Activated CD4-positive, alpha-beta T cell treated with anti-CD3 and anti-CD28 coated beads, Interleukin-2, amount 10 ng/mL, durations not matched to agents 24 days and 14 days (primary cell): ENCODE data around the gene LRR1. TPM values are rescaled to one million over a fixed set of nuclear protein-coding genes. Genes with fewer than 3 reads are reported as not detected.

Experiments used
- DNase-seq: peaks from one replicate; pipeline ENCODE4 v3.0.0; 2022
- H3K27ac Mint-ChIP-seq: one replicate; pipeline ENCODE4 v1.8.0; 2022; ENCODE audit warnings: mild to moderate bottlenecking, mixed read lengths
- H3K27me3 Mint-ChIP-seq: one replicate; pipeline ENCODE4 v1.8.0; 2022; ENCODE audit warnings: mixed read lengths
- H3K36me3 Mint-ChIP-seq: one replicate; pipeline ENCODE4 v1.8.0; 2022; ENCODE audit warnings: low read depth, mild to moderate bottlenecking, mixed read lengths
- H3K4me1 Mint-ChIP-seq: one replicate; pipeline ENCODE4 v1.8.0; 2021; ENCODE audit warnings: mixed read lengths
- H3K4me3 Mint-ChIP-seq: one replicate; pipeline ENCODE4 v1.8.0; 2022; ENCODE audit warnings: mild to moderate bottlenecking, moderate library complexity, mixed read lengths
- H3K9me3 Mint-ChIP-seq: one replicate; pipeline ENCODE4 v1.8.0; 2021; ENCODE audit warnings: mixed read lengths
- intact Hi-C: fragments of 100-400 bp; cut with micrococcal nuclease; formaldehyde crosslinking; loops from one replicate; pipeline ENCODE4 v1.15.1; 2023
- total RNA-seq: library from RNA; stranded (reverse); gene quantifications from 2 replicates; pipeline ENCODE4 v1.2.3, GENCODE V29; 2022

Gene LRR1
- total RNA-seq, 1 donor from 2014 or later, result 47.7 TPM

DNA sequence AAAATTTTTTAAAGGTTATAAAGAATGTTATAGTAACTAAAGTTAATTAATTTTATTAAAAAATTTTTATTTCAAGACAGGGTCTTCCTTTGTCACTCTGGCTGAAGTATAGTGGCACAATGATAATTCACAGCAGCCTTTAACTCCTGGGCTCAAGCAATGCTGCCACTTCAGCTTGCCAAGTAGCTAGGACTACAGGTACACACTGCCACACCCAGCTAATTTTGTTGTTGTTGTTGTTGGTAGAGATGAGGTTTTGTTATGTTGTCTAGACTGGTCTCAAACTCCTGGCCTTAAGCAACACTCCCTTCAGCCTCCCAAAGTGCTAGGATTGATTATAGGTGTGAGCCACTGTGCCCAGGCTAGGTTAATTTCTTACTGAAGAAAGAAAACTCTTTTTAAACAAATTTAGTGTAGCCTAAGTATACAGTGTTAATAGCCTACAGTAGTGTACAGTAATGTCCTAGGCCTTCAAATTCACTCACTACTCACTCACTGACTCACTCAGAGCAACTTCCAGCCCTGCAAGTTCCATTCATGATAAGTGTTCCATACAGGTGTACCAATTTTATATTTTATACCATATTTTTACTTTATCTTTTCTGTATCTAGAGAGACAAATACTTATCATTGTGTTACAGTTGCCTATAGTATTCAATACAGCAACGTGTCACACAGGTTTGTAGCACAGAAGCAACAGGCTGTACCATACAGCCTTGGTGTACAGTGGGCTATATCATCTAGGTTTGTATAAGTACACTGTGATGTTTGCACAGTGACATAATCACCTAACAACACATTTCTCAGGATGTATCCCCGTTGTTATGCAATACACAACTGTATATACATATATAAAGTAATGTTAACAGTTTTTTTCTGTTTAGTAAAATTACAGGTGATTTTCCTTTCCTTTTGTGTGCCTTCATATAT is 61.1 kb downstream of the LRR1 start:
- DNase-seq, result no peak
- Mint-ChIP-seq H3K27ac (no peak overlapping the region), H3K4me3 (no peak overlapping the region), H3K36me3 (peaks cover 11% of the 10 kb centered on the region), H3K27me3 (no peaks in the 10 kb centered on the region), H3K9me3 (no peaks in the 10 kb centered on the region), H3K4me1 (no peaks in the 10 kb centered on the region)
- intact Hi-C loops, result no loop called here

Other genes starting within 250 kb of the LRR1 start
- 1,960 and 2,033 TPM in 2 replicates for gene RPS29, start 12.6 kb upstream of the LRR1 start, total RNA-seq
- 221 and 229 TPM in 2 replicates for gene RPL36AL, start 21.7 kb downstream of the LRR1 start, total RNA-seq
- 45.6 and 48.5 TPM in 2 replicates for gene MGAT2, start 21.9 kb downstream of the LRR1 start, total RNA-seq
- gene DNAAF2, start 36.3 kb downstream of the LRR1 start, total RNA-seq, result 12.3 and 12.5 TPM in 2 replicates
- gene POLE2, start 89.3 kb downstream of the LRR1 start, total RNA-seq, result 52.8 and 58.4 TPM in 2 replicates
- gene KLHDC1, start 94.2 kb downstream of the LRR1 start, total RNA-seq, result 0.95 and 0.96 TPM in 2 replicates
- 24.6 and 28.0 TPM in 2 replicates for gene KLHDC2, start 169.2 kb downstream of the LRR1 start, total RNA-seq